GM20000 (cell line): ENCODE measurements around the gene SLC16A12.

Experiments
- DNase-seq: peaks from one replicate; pipeline ENCODE4 v3.0.0; 2012; ENCODE audit warnings: low spot score
- TF ChIP-seq, protein P1 (sequence below): IDR thresholded peaks from 2 replicates; pipeline ENCODE4 v1.5.1; 2012; ENCODE audit warnings: mild to moderate bottlenecking, control low read depth; ENCODE audit errors: extremely low read depth, missing control alignments

SLC16A12 gene

GRCh38 chr10:89491932-89492331, 43.5 kb downstream of the SLC16A12 start:
- no peak for DNase-seq
- TF ChIP-seq, protein P1, sequence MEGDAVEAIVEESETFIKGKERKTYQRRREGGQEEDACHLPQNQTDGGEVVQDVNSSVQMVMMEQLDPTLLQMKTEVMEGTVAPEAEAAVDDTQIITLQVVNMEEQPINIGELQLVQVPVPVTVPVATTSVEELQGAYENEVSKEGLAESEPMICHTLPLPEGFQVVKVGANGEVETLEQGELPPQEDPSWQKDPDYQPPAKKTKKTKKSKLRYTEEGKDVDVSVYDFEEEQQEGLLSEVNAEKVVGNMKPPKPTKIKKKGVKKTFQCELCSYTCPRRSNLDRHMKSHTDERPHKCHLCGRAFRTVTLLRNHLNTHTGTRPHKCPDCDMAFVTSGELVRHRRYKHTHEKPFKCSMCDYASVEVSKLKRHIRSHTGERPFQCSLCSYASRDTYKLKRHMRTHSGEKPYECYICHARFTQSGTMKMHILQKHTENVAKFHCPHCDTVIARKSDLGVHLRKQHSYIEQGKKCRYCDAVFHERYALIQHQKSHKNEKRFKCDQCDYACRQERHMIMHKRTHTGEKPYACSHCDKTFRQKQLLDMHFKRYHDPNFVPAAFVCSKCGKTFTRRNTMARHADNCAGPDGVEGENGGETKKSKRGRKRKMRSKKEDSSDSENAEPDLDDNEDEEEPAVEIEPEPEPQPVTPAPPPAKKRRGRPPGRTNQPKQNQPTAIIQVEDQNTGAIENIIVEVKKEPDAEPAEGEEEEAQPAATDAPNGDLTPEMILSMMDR: no peak

- no peak for DNase-seq
These were observed 44.6 kb downstream of the SLC16A12 start for GRCh38 chr10:89490596-89491335.

GRCh38 chr10:89482256-89482655, 53.1 kb downstream of the SLC16A12 start:
- DNase-seq: no peak
- TF ChIP-seq, protein P1: no peak

More at GRCh38 chr10:89490596-89491335, 44.6 kb downstream of the SLC16A12 start:
- TF ChIP-seq, protein P1: no peak

DNA sequence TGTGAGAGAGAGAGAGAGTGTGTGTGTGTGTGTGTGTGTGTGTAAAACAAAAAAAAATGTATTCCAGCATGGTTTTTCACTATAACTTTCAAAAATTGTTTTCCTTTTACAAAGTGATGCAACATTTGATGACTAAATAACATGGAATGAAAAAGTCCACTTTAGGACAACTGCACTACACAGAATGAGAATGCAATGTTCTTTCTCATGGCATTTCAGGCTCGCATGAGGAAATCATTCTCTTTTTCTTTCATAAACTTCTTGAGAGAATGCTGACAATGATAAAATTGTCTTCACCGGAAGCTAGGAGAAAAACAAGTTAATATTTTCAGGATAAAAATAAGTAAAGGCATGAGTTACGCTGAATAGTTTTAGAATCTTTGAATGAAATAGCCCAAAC, 53.7 kb downstream of the SLC16A12 start:
- TF ChIP-seq, protein P1: no peak

DNA sequence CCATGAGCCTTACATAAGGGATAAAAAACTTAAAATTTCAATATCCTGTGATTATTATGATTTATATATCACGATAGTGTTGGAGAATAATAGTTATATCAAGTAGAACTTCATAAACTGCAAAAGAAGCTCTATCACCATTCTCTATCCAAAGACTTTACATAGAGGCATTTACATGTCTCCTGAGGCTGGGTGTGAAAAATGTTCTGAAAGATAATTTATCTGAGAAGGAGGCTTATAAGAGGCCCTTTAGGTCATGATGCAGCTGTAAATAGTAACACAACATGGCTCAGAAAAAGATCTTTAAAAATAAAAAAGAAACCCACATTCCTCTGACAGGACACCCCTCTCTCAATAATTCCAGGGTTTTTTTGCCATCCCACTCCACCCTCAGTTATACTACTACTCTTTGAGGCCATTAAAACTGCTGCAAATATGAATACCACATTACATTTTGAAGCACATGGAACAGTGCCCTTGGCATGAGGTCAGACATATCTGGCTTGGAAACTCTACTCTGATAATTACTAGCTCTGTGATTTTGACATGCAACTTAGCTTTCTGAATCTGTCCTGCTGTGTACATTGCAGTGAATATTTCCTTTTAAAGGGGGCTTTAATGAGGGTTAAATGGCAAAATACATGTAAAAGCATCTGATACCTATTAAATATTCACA, 55.5 kb downstream of the SLC16A12 start:
- TF ChIP-seq, protein P1: no peak
- DNase-seq: no peak

More for the DNA sequence above, 53.7 kb downstream of the SLC16A12 start:
- DNase-seq: no peak

GRCh38 chr10:89478739-89479654, 56.4 kb downstream of the SLC16A12 start:
- TF ChIP-seq, protein P1: no peak
- no peak for DNase-seq
